Neutrophil (primary cell): ENCODE results near the gene OLFML2B.

ENCODE experiments used
- H3K27ac ChIP-seq: fragments of 200-600 bp; sonication (generic); 2 replicates; pipeline ENCODE4 v1.5.1; 2016; ENCODE audit warnings: mild to moderate bottlenecking, moderate library complexity
- H3K27me3 ChIP-seq: fragments of 200-600 bp; sonication (generic); 2 replicates; pipeline ENCODE4 v1.6.0; 2016; ENCODE audit warnings: mild to moderate bottlenecking
- H3K36me3 ChIP-seq: fragments of 200-600 bp; sonication (generic); 2 replicates; pipeline ENCODE4 v1.5.1; 2017
- H3K4me1 ChIP-seq, 2 experiments: fragments of 200-600 bp in 1 of 2; sonication (generic) in 1 of 2; 1 replicate in 1 of 2; 2 replicates in 1 of 2; pipeline versions ENCODE4 v1.5.1 to v1.6.1; 2013 to 2016; ENCODE audit warnings: low read depth in 1 of 2, low read length in 1 of 2, mild to moderate bottlenecking in 1 of 2, moderate library complexity in 1 of 2; ENCODE audit not compliant: control insufficient read depth in 1 of 2, insufficient read depth in 1 of 2
- H3K4me3 ChIP-seq, 2 experiments: fragments of 200-600 bp in 1 of 2; sonication (generic) in 1 of 2; 1 replicate in 1 of 2; 2 replicates in 1 of 2; pipeline ENCODE4 v1.5.1; 2013 to 2016; ENCODE audit warnings: low read depth in 1 of 2, low read length in 1 of 2, mild to moderate bottlenecking in 1 of 2, moderate library complexity in 1 of 2
- H3K9me3 ChIP-seq: fragments of 200-600 bp; sonication (generic); 2 replicates; pipeline ENCODE4 v1.5.1; 2016
- CTCF ChIP-seq: fragments of 200-600 bp; sonication (generic); IDR thresholded peaks from 2 replicates; pipeline ENCODE4 v1.5.1; 2016; ENCODE audit warnings: antibody characterized with exemption

Gene OLFML2B

GRCh38 chr1:162033428-162033827 is 9.8 kb upstream of the OLFML2B start:
- Histone ChIP-seq H3K36me3 (no peaks in the 10 kb centered on the region), H3K4me3 (no peak overlapping the region), H3K27me3 (peaks cover 49% of the 10 kb centered on the region), H3K4me1 (peaks cover 0 to 4% of the 10 kb centered on the region in 2 experiments), H3K9me3 (no peaks in the 10 kb centered on the region), H3K27ac (no peak overlapping the region)
- TF ChIP-seq CTCF, result no peak

GRCh38 chr1:162030759-162031280 is 7.2 kb upstream of the OLFML2B start:
- Histone ChIP-seq H3K27me3 (peaks cover 74% of the 10 kb centered on the region), H3K36me3 (no peaks in the 10 kb centered on the region), H3K4me3 (no peak overlapping the region), H3K4me1 (peaks cover 0 to 4% of the 10 kb centered on the region in 2 experiments), H3K27ac (no peak overlapping the region), H3K9me3 (no peaks in the 10 kb centered on the region)
- TF ChIP-seq CTCF, result no peak

- Histone ChIP-seq H3K36me3 (no peaks in the 10 kb centered on the region), H3K4me3 (no peak overlapping the region), H3K4me1 (peaks cover 1 to 8% of the 10 kb centered on the region in 2 experiments), H3K27ac (no peak overlapping the region), H3K9me3 (no peaks in the 10 kb centered on the region), H3K27me3 (peaks cover 80% of the 10 kb centered on the region)
- no peak for TF ChIP-seq CTCF
Observed at GRCh38 chr1:162029157-162029556, 5.5 kb upstream of the OLFML2B start.

- Histone ChIP-seq H3K4me3 (no peak overlapping the region), H3K36me3 (no peaks in the 10 kb centered on the region), H3K27me3 (peaks cover 80% of the 10 kb centered on the region), H3K9me3 (no peaks in the 10 kb centered on the region), H3K4me1 (peaks cover 6 to 12% of the 10 kb centered on the region in 2 experiments), H3K27ac (no peak overlapping the region)
- no peak for TF ChIP-seq CTCF
Observed at GRCh38 chr1:162028726-162029125, 5.1 kb upstream of the OLFML2B start.

GRCh38 chr1:162026881-162027280 is 3.2 kb upstream of the OLFML2B start:
- Histone ChIP-seq H3K4me1 (peaks cover 11 to 19% of the 10 kb centered on the region in 2 experiments), H3K27me3 (peaks cover 80% of the 10 kb centered on the region), H3K9me3 (no peaks in the 10 kb centered on the region), H3K4me3 (no peak overlapping the region), H3K27ac (no peak overlapping the region), H3K36me3 (no peaks in the 10 kb centered on the region)
- no peak for TF ChIP-seq CTCF

GRCh38 chr1:162025541-162025940 is 1.9 kb upstream of the OLFML2B start:
- Histone ChIP-seq H3K9me3 (no peaks in the 10 kb centered on the region), H3K36me3 (no peaks in the 10 kb centered on the region), H3K27me3 (peaks cover 91% of the 10 kb centered on the region), H3K4me3 (no peak overlapping the region), H3K4me1 (peaks cover 11 to 19% of the 10 kb centered on the region in 2 experiments), H3K27ac (no peak overlapping the region)
- TF ChIP-seq CTCF, result no peak
